Nephron (organoid): ENCODE data around the gene CLDN8.

Source experiments
- H3K27ac Mint-ChIP-seq, 3 experiments: 2 replicates each; pipeline ENCODE4 v1.8.0; 2020; ENCODE audit warnings: mixed read lengths in 3 of 3, mild to moderate bottlenecking in 2 of 3, moderate library complexity in 1 of 3
- H3K27me3 Mint-ChIP-seq: 2 replicates; pipeline ENCODE4 v1.8.0; 2021; ENCODE audit warnings: low read depth, mild to moderate bottlenecking, moderate library complexity, mixed read lengths
- H3K36me3 Mint-ChIP-seq: 2 replicates; pipeline ENCODE4 v1.8.0; 2020; ENCODE audit warnings: low read depth, mixed read lengths
- H3K4me1 Mint-ChIP-seq: 2 replicates; pipeline ENCODE4 v1.8.0; 2020; ENCODE audit warnings: mixed read lengths
- H3K4me3 Mint-ChIP-seq, 3 experiments: 2 replicates each; pipeline ENCODE4 v1.8.0; 2020; ENCODE audit warnings: mild to moderate bottlenecking in 3 of 3, mixed read lengths in 3 of 3, moderate library complexity in 2 of 3
- H3K9me3 Mint-ChIP-seq: 2 replicates; pipeline ENCODE4 v1.8.0; 2020; ENCODE audit warnings: mixed read lengths
- CTCF ChIP-seq, 3 experiments: fragments of 200-600 bp; sonication (generic); IDR thresholded peaks; one replicate each; pipeline ENCODE4 v1.5.0; 2021; ENCODE audit warnings: antibody characterized with exemption in 3 of 3; ENCODE audit not compliant: unreplicated experiment in 3 of 3

The CLDN8 gene

GRCh38 chr21:30216041-30216723 lies at the start of gene CLDN8:
TSS of gene CLDN8 (minus strand) at chr21:30216097. CDS start at chr21:30215925, 172 bp downstream.
- H3K4me3 Mint-ChIP-seq = no peak within 1 kb of the TSS
- no peak for TF ChIP-seq CTCF (IDR thresholded peaks at IDR 0.05; ENCODE audit: unreplicated experiment in 3 of 3)
- H3K9me3 Mint-ChIP-seq = no peaks in the 10 kb centered on the region
- H3K27me3 Mint-ChIP-seq = no peaks in the 10 kb centered on the region
- H3K36me3 Mint-ChIP-seq = no peaks in the 10 kb centered on the region
- H3K4me1 Mint-ChIP-seq = no peaks in the 10 kb centered on the region
- no peak within 1 kb of the TSS for H3K27ac Mint-ChIP-seq

- Mint-ChIP-seq H3K4me3 (no peak overlapping the region), H3K27me3 (no peaks in the 10 kb centered on the region), H3K27ac (no peak overlapping the region), H3K36me3 (no peaks in the 10 kb centered on the region), H3K4me1 (no peaks in the 10 kb centered on the region), H3K9me3 (no peaks in the 10 kb centered on the region)
- no peak for TF ChIP-seq CTCF (IDR thresholded peaks at IDR 0.05; ENCODE audit: unreplicated experiment in 3 of 3)
Measured at GRCh38 chr21:30257773-30258172, 41.9 kb upstream of the CLDN8 start.

- H3K9me3 Mint-ChIP-seq = no peaks in the 10 kb centered on the region
- TF ChIP-seq CTCF (IDR thresholded peaks at IDR 0.05; ENCODE audit: unreplicated experiment in 3 of 3) = no peak
- no peaks in the 10 kb centered on the region for H3K4me1 Mint-ChIP-seq
- H3K4me3 Mint-ChIP-seq = no peak overlapping the region
- H3K36me3 Mint-ChIP-seq = no peaks in the 10 kb centered on the region
- no peaks in the 10 kb centered on the region for H3K27me3 Mint-ChIP-seq
- H3K27ac Mint-ChIP-seq = no peak overlapping the region
Measured at GRCh38 chr21:30256100-30256499, 40.2 kb upstream of the CLDN8 start.

- Mint-ChIP-seq H3K27ac (no peak overlapping the region), H3K27me3 (no peaks in the 10 kb centered on the region), H3K9me3 (no peaks in the 10 kb centered on the region), H3K36me3 (no peaks in the 10 kb centered on the region), H3K4me3 (no peak overlapping the region), H3K4me1 (no peaks in the 10 kb centered on the region)
- no peak for TF ChIP-seq CTCF (IDR thresholded peaks at IDR 0.05; ENCODE audit: unreplicated experiment in 3 of 3)
Measured at GRCh38 chr21:30255679-30256078, 39.8 kb upstream of the CLDN8 start.

- Mint-ChIP-seq H3K27ac (no peak overlapping the region), H3K36me3 (no peaks in the 10 kb centered on the region), H3K9me3 (no peaks in the 10 kb centered on the region), H3K4me3 (no peak overlapping the region), H3K27me3 (no peaks in the 10 kb centered on the region), H3K4me1 (no peaks in the 10 kb centered on the region)
- no peak for TF ChIP-seq CTCF (IDR thresholded peaks at IDR 0.05; ENCODE audit: unreplicated experiment in 3 of 3)
Measured at GRCh38 chr21:30251781-30252180, 35.9 kb upstream of the CLDN8 start.

- H3K27ac Mint-ChIP-seq = no peak overlapping the region
- no peaks in the 10 kb centered on the region for H3K9me3 Mint-ChIP-seq
- H3K4me1 Mint-ChIP-seq = peaks cover 6% of the 10 kb centered on the region
- TF ChIP-seq CTCF (IDR thresholded peaks at IDR 0.05; ENCODE audit: unreplicated experiment in 3 of 3) = no peak
- no peaks in the 10 kb centered on the region for H3K27me3 Mint-ChIP-seq
- H3K36me3 Mint-ChIP-seq = no peaks in the 10 kb centered on the region
- no peak overlapping the region for H3K4me3 Mint-ChIP-seq
Measured at GRCh38 chr21:30249936-30250335, 34.0 kb upstream of the CLDN8 start.
